Measurements from ENCODE around the gene NEK1.
A peak's percentile ranks its signal among the peaks of the same experiment; 100 is the strongest.

Gene NEK1

GRCh38 chr4:169615467-169616106, 3.2 kb upstream of the NEK1 start:
- Histone ChIP-seq H3K36me3 (ENCODE audit: control insufficient read depth, low read depth, low read length) (no peaks in the 10 kb centered on the region), H3K27ac (ENCODE audit: low read length) (no peak overlapping the region), H3K9me3 (ENCODE audit: control insufficient read depth, low read depth, low read length) (no peaks in the 10 kb centered on the region), H3K4me1 (ENCODE audit: control insufficient read depth, low read depth, low read length) (peaks cover 5% of the 10 kb centered on the region), H3K4me3 (ENCODE audit: low read length) (no peak overlapping the region), H3K9ac (ENCODE audit: low read length) (no peak overlapping the region), H3K27me3 (ENCODE audit: control insufficient read depth, insufficient read depth, low read length) (no peaks in the 10 kb centered on the region)

DNA sequence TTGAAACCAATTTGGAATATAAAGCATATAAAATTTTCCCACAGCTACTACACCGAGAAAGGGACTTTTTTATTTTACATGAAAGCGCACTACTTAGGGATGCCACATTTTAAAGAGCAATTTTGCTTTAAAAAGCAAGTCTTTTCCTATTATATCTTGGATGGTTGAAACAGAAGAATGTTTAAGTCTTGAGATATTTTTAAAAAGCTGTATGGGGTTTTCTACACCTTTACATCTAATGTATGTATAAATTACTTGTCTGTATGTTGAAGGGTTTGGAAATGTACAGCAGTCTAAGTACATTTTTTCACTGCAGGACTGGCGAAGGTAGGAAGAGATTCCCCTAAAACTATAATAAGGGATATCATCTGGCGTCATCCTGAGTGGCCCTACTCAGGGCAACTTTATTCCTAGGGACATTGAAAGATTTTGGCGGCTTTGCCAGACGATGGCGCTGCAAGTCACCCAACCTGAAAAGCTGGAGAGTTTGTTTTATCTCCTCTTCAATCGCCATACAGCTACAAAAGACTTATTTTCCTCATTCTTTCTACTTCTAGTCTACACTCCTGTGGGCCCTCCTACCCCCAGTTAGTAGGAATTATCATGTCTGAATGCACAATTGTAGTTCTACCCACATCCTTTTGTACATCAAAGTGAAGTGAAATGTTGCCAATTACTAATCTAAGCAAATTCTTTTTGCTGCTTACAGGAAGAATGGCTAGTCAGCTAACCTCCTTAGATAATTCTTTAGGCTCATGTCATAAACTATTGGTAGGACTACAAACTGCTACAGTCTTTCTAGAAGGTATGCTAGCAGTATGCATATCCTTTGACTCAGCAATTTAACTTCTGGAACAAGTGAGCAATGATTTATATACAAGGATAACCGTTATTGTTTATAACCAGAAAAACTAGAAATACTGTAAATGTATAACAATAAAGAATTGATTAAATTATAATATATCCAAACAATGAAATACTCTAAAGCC, 782 bp upstream of the NEK1 start:
- Histone ChIP-seq H3K9ac (ENCODE audit: low read length) (peak overlapping the region; percentile 63), H3K27me3 (ENCODE audit: control insufficient read depth, insufficient read depth, low read length) (no peaks in the 10 kb centered on the region), H3K27ac (ENCODE audit: low read length) (peak overlapping the region; percentile 71), H3K4me1 (ENCODE audit: control insufficient read depth, low read depth, low read length) (peaks cover 5% of the 10 kb centered on the region), H3K9me3 (ENCODE audit: control insufficient read depth, low read depth, low read length) (no peaks in the 10 kb centered on the region), H3K4me3 (ENCODE audit: low read length) (peak overlapping the region; percentile 86), H3K36me3 (ENCODE audit: control insufficient read depth, low read depth, low read length) (no peaks in the 10 kb centered on the region)

DNA sequence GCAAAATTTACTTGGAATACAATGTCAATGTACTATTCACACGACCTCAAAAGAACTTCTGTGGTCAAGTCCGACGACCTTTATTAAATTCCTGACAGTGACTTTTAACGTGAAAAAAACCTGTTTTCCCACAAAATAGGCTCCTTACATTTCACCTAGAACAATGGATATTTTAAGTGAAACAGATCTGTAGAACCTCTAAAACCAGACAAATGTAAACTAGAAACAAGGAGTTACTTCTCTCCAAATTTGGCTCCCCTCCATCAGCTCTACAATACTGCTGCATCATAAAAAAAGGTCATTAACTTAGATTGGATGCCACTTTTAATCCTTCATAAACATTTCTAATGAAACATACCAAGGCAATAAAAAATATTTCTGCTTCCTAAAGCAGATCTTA, 1.2 kb downstream of the NEK1 start:
- H3K9ac ChIP-seq (ENCODE audit: low read length): no peak overlapping the region
- no peak overlapping the region for H3K27ac ChIP-seq (ENCODE audit: low read length)
- no peaks in the 10 kb centered on the region for H3K36me3 ChIP-seq (ENCODE audit: control insufficient read depth, low read depth, low read length)
- H3K4me3 ChIP-seq (ENCODE audit: low read length): peak overlapping the region; percentile 86
- H3K27me3 ChIP-seq (ENCODE audit: control insufficient read depth, insufficient read depth, low read length): no peaks in the 10 kb centered on the region
- H3K9me3 ChIP-seq (ENCODE audit: control insufficient read depth, low read depth, low read length): no peaks in the 10 kb centered on the region
- peaks cover 5% of the 10 kb centered on the region for H3K4me1 ChIP-seq (ENCODE audit: control insufficient read depth, low read depth, low read length)

GRCh38 chr4:169604903-169605331, 7.5 kb downstream of the NEK1 start:
- H3K27me3 ChIP-seq (ENCODE audit: control insufficient read depth, insufficient read depth, low read length): no peaks in the 10 kb centered on the region
- H3K9me3 ChIP-seq (ENCODE audit: control insufficient read depth, low read depth, low read length): no peaks in the 10 kb centered on the region
- H3K4me1 ChIP-seq (ENCODE audit: control insufficient read depth, low read depth, low read length): no peaks in the 10 kb centered on the region
- peaks cover 4% of the 10 kb centered on the region for H3K36me3 ChIP-seq (ENCODE audit: control insufficient read depth, low read depth, low read length)
- no peak overlapping the region for H3K4me3 ChIP-seq (ENCODE audit: low read length)
- no peak overlapping the region for H3K9ac ChIP-seq (ENCODE audit: low read length)
- no peak overlapping the region for H3K27ac ChIP-seq (ENCODE audit: low read length)

GRCh38 chr4:169604131-169604900, 8.1 kb downstream of the NEK1 start:
- Histone ChIP-seq H3K4me1 (ENCODE audit: control insufficient read depth, low read depth, low read length) (no peaks in the 10 kb centered on the region), H3K36me3 (ENCODE audit: control insufficient read depth, low read depth, low read length) (peaks cover 4% of the 10 kb centered on the region), H3K4me3 (ENCODE audit: low read length) (no peak overlapping the region), H3K27ac (ENCODE audit: low read length) (no peak overlapping the region), H3K9ac (ENCODE audit: low read length) (no peak overlapping the region), H3K9me3 (ENCODE audit: control insufficient read depth, low read depth, low read length) (no peaks in the 10 kb centered on the region), H3K27me3 (ENCODE audit: control insufficient read depth, insufficient read depth, low read length) (no peaks in the 10 kb centered on the region)

DNA sequence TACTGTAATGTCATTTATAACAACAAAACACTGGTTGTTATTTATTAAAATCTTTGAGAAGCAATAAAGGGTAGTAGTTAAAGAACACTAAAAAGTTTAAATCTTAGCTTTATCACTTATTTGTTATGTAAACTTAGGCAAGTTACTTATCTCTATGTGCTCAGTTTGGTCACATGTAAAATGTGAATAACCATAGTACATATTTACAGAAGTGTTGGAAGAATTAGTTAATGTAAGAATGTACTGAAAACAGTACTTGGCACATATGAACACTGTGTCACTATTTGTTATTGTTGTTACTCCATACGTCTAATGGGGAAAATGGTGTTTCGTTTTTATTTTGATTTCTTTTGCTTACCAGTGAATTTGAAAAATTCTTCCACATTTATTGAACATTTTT, 9.1 kb downstream of the NEK1 start:
- no peaks in the 10 kb centered on the region for H3K4me1 ChIP-seq (ENCODE audit: control insufficient read depth, low read depth, low read length)
- H3K4me3 ChIP-seq (ENCODE audit: low read length): no peak overlapping the region
- no peaks in the 10 kb centered on the region for H3K9me3 ChIP-seq (ENCODE audit: control insufficient read depth, low read depth, low read length)
- no peak overlapping the region for H3K27ac ChIP-seq (ENCODE audit: low read length)
- no peaks in the 10 kb centered on the region for H3K27me3 ChIP-seq (ENCODE audit: control insufficient read depth, insufficient read depth, low read length)
- no peak overlapping the region for H3K9ac ChIP-seq (ENCODE audit: low read length)
- peaks cover 4% of the 10 kb centered on the region for H3K36me3 ChIP-seq (ENCODE audit: control insufficient read depth, low read depth, low read length)

DNA sequence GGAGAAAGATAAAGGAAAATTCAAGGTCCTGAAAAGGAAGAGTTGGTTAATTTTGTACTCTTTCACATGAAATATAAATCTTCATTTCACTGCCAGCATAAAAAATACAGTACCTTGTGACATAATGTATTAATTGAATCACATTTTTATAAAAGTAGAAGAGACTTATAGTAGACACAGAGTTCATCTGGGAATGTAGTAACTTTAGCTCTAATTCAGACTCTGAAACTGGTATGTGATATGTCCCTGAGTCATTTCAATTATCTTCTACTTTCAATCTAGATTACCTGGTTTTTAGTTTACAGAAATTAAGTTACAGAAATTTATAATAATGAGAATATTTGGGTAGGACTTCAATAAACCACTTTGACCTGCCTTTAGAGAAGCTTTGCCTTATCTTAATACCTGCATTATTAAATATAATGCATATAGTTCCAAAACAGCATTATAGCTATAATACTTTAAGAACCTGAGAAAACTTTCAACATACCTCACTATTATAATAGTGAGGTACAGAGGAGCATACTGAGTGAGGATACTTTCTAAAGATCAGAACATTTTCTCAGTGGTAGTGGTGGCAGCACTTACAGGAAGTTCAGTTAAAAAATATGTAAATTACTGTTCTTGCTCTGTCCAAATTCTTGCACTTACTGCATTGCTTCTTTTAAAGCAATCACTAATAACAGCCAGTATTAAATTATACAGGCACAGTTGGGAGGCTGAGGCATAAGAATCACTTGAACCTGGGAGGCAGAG, 11.2 kb downstream of the NEK1 start:
- Histone ChIP-seq H3K27me3 (ENCODE audit: control insufficient read depth, insufficient read depth, low read length) (no peaks in the 10 kb centered on the region), H3K36me3 (ENCODE audit: control insufficient read depth, low read depth, low read length) (peaks cover 4% of the 10 kb centered on the region), H3K9ac (ENCODE audit: low read length) (no peak overlapping the region), H3K27ac (ENCODE audit: low read length) (no peak overlapping the region), H3K4me3 (ENCODE audit: low read length) (no peak overlapping the region), H3K9me3 (ENCODE audit: control insufficient read depth, low read depth, low read length) (no peaks in the 10 kb centered on the region), H3K4me1 (ENCODE audit: control insufficient read depth, low read depth, low read length) (no peaks in the 10 kb centered on the region)

DNA sequence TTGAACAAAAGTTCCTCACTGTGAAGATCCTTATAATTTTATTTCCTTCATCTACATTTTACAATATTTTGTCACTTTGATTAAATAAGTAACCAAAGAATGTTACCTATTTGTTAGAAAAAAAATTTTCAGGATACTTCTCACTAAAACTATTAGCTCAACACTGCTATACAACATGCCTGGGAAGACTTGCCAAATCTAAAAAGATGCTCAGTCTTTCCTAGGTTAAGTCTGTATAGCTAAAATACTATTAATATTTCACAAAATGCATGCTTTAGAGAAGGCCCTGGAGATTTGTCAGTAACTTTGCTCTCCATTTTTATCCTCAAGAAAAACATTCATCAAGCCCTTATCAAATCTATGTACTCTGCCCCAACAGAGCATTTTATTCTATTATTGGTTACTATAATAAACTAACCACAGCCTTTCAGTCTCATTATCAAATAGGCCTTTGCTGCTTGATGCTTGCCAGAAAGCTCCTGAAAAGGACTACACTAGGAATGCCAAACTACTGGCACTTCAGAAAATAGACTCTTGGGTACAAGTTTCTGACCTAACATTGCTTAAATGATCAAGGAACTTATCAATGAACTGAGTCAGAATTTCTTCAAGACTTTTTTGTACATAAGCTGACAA, 17.7 kb downstream of the NEK1 start:
- Histone ChIP-seq H3K27me3 (ENCODE audit: control insufficient read depth, insufficient read depth, low read length) (no peaks in the 10 kb centered on the region), H3K4me3 (ENCODE audit: low read length) (no peak overlapping the region), H3K9me3 (ENCODE audit: control insufficient read depth, low read depth, low read length) (no peaks in the 10 kb centered on the region), H3K36me3 (ENCODE audit: control insufficient read depth, low read depth, low read length) (no peaks in the 10 kb centered on the region), H3K27ac (ENCODE audit: low read length) (no peak overlapping the region), H3K9ac (ENCODE audit: low read length) (no peak overlapping the region), H3K4me1 (ENCODE audit: control insufficient read depth, low read depth, low read length) (no peaks in the 10 kb centered on the region)

- Histone ChIP-seq H3K36me3 (ENCODE audit: control insufficient read depth, low read depth, low read length) (no peaks in the 10 kb centered on the region), H3K27me3 (ENCODE audit: control insufficient read depth, insufficient read depth, low read length) (no peaks in the 10 kb centered on the region), H3K9ac (ENCODE audit: low read length) (no peak overlapping the region), H3K27ac (ENCODE audit: low read length) (no peak overlapping the region), H3K9me3 (ENCODE audit: control insufficient read depth, low read depth, low read length) (no peaks in the 10 kb centered on the region), H3K4me1 (ENCODE audit: control insufficient read depth, low read depth, low read length) (no peaks in the 10 kb centered on the region), H3K4me3 (ENCODE audit: low read length) (no peak overlapping the region)
Observed at GRCh38 chr4:169593050-169593560, 19.3 kb downstream of the NEK1 start.

GRCh38 chr4:169583563-169583962, 28.8 kb downstream of the NEK1 start:
- Histone ChIP-seq H3K4me1 (ENCODE audit: control insufficient read depth, low read depth, low read length) (no peaks in the 10 kb centered on the region), H3K9ac (ENCODE audit: low read length) (no peak overlapping the region), H3K4me3 (ENCODE audit: low read length) (no peak overlapping the region), H3K27ac (ENCODE audit: low read length) (no peak overlapping the region), H3K36me3 (ENCODE audit: control insufficient read depth, low read depth, low read length) (no peaks in the 10 kb centered on the region), H3K27me3 (ENCODE audit: control insufficient read depth, insufficient read depth, low read length) (no peaks in the 10 kb centered on the region), H3K9me3 (ENCODE audit: control insufficient read depth, low read depth, low read length) (no peaks in the 10 kb centered on the region)
